GM19043 (cell line): Measurements from ENCODE around the gene FAM234B.
"Not testable (repeated sequence)": the region's sequence is repeated elsewhere in the genome, so short reads cannot be mapped to it uniquely, and the experiment has no call there.

Experiments
- ATAC-seq: cut with Tn5 transposase; IDR thresholded peaks from one replicate; pipeline ENCODE4 v1.9.1; 2021; ENCODE audit warnings: low read depth; ENCODE audit not compliant: unreplicated experiment

Gene FAM234B

GRCh38 chr12:13053617-13054016 lies 9.4 kb downstream of the FAM234B start:
- not testable (repeated sequence) for ATAC-seq

- ATAC-seq, result no peak
Measured at GRCh38 chr12:13060581-13060980, 16.4 kb downstream of the FAM234B start.

- no peak for ATAC-seq
Measured at GRCh38 chr12:13061377-13061776, 17.2 kb downstream of the FAM234B start.

GRCh38 chr12:13062669-13063068 lies 18.5 kb downstream of the FAM234B start:
- no peak for ATAC-seq

- ATAC-seq, result no peak
Measured at GRCh38 chr12:13066014-13066413, 21.8 kb downstream of the FAM234B start.

GRCh38 chr12:13066459-13066858 lies 22.3 kb downstream of the FAM234B start:
- no peak for ATAC-seq

GRCh38 chr12:13067322-13067721 lies 23.1 kb downstream of the FAM234B start:
- no peak for ATAC-seq

GRCh38 chr12:13069380-13069779 lies 25.2 kb downstream of the FAM234B start:
- no peak for ATAC-seq

- ATAC-seq, result no peak
Measured at GRCh38 chr12:13071305-13072280, 27.4 kb downstream of the FAM234B start.

GRCh38 chr12:13073173-13073572 lies 29.0 kb downstream of the FAM234B start:
- ATAC-seq, result no peak

- ATAC-seq, result no peak
Measured at GRCh38 chr12:13074396-13075117, 30.4 kb downstream of the FAM234B start.

- no peak for ATAC-seq
Measured at GRCh38 chr12:13075118-13075480, 30.9 kb downstream of the FAM234B start.

GRCh38 chr12:13075786-13076570 lies 31.8 kb downstream of the FAM234B start:
- no peak for ATAC-seq

GRCh38 chr12:13079440-13079906 lies 35.3 kb downstream of the FAM234B start:
- no peak for ATAC-seq

GRCh38 chr12:13080266-13080665 lies 36.1 kb downstream of the FAM234B start:
- no peak for ATAC-seq

- ATAC-seq, result no peak
Measured at GRCh38 chr12:13082861-13083260, 38.7 kb downstream of the FAM234B start.

- ATAC-seq, result not testable (repeated sequence)
Measured at GRCh38 chr12:13083638-13084037, 39.5 kb downstream of the FAM234B start.

- no peak for ATAC-seq
Measured at GRCh38 chr12:13084898-13085640, 40.9 kb downstream of the FAM234B start.

GRCh38 chr12:13085968-13086686 lies 41.9 kb downstream of the FAM234B start:
- ATAC-seq, result no peak
